Measurements from ENCODE around the gene S100A9.
"Not testable (repeated sequence)": the region's sequence is repeated elsewhere in the genome, so short reads cannot be mapped to it uniquely, and the experiment has no call there.

The S100A9 gene

DNA sequence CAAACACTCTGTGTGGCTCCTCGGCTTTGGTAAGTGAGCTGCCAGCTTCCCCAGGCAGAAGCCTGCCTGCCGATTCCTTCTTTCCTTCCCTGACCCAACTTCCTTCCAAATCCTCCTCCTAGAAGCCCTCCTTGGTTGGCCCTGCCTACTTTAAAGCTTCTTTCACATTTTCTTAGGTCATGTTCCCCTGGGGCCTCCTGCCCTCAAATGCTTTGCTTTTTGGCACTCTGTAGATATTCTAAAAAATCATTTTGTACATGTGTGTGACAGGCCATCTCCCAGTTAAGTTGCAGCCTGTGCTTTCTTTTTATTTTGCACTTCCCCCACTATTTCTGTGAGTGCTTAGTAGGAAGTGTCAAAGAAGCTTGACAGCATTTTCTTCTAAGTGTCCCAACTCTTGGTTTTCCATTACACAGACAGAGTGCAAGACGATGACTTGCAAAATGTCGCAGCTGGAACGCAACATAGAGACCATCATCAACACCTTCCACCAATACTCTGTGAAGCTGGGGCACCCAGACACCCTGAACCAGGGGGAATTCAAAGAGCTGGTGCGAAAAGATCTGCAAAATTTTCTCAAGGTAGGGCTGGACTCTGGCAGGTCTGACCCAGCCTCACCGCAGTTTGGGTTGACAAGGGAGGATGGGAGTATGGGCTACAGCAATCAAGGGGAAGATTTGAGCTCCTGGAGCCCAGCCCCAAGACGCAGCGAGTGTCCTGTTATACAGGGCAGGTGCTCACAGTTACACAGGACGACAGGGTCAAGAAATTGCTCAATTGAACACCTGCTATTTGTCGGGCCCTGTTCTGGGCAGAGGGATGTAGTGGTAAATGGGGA is at the start of gene S100A9:
S100A9 (plus strand) TSS at position 2 of the 838 bp plus-strand sequence; CDS start at position 432, 430 bp downstream.
- DNase-seq (ENCODE audit: low read depth) = no peak

DNA sequence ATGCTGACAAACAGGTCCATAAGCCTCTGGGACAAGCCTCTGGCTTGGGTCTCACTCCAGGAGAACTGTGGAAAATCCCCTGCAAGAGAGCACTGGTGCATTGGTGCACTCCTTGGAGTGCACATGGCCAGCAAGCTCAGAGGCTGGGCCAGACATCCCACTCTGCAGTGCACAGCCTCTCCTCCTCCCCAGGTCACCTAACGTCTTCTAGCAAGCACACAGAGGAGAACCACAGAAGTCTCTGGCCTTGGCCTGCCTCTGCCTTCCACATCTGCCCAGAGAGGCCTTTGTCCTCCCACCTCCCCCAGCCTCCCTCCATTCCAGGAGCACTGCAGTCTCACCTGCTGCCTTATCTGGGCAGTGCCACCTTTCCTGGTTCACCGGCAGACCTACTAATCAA is 49.1 kb upstream of the S100A9 start:
- DNase-seq (ENCODE audit: low read depth) = no peak

DNA sequence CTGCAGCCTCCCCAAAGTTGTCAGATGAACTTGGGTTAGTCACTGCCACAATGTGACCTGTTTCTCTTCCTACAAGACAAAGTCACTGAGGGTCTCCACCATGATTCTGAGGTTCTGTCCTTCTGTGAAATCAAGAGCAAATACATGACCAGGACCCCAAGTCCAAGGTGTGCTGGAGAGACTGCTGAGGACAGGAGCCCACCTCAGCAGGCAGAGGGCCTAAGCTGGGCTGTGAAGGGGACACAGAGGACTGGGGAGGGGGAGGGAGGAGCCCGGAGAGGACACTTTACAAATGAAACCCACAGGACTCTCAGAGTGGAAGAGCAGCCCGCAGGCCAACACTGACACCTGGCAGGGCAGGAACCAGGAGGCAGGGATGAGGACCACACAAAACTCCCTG is 48.2 kb upstream of the S100A9 start:
- DNase-seq (ENCODE audit: low read depth) = no peak

DNA sequence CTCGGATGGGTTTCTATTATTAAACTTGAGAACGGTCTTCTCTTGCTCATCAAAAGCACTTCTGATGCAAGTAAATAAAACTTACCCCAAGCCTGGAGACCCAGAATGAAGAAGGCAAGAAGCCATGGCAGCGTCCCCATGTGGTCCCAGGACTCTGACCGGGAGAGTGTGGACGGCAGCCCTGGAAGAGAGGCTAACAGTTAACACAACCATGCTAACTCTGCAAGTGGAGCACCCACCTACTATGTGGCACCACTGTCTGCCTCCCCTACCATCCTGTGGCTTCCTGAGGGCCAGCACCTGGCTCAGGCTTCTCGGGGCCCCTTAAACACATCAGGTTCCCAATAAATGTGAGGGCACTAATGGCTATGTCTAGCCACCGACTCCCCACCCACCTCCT is 47.1 kb upstream of the S100A9 start:
- no peak for DNase-seq (ENCODE audit: low read depth)

DNA sequence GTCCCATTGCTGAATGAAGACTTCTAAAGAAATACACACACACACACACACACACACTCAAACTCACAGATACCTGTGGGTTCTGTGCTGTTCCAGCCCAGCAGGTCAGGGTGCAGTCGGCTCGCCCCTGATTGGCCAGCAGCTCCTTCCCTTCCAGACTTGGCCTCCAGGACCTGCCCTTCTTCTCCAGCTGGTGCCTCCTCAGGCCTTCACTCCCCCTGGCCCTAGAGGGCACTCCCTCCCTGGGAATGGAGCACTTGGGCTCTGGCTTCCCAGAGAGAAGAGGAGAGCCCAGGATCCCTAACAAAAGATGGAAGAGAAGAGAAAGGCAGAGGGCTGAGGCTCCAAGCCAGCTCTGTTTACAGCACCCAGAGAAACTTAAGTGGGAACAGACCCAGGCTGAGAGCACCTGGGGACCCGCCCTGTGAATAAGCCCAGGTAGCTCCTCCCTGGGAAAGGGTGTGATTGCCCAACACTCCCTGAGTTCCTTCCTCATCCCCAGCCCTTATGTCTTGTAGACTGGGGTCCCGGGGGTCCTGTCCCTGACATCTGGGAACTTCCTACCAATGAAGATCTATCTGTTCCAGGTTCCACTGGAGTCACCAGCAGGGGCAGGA is 45.0 kb upstream of the S100A9 start, which contains the start of gene PGLYRP3:
PGLYRP3 (minus strand) TSS at position 383 of the 617 bp plus-strand sequence. CDS start 2,287 bp downstream, outside the sequence.
- DNase-seq (ENCODE audit: low read depth) = no peak

DNA sequence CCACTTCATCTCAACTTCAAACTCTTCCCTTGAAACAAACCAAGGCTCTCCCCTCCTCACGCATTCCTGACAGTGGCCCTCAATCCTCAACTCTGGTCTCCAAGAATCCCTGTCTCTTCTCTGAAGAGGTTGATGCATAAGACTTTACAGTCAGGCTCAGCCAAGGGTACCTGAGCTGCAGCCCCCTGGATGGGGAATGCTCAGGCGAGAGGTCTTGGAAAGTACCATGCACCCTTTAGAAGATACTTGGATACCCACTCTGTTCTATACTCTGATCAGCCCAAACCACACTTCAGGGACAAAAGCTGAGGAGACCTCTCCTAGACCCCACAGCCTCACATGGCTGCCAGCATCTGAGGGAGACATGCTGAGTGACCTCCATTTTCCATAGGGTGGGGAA is 44.4 kb upstream of the S100A9 start:
- DNase-seq (ENCODE audit: low read depth) = no peak

DNA sequence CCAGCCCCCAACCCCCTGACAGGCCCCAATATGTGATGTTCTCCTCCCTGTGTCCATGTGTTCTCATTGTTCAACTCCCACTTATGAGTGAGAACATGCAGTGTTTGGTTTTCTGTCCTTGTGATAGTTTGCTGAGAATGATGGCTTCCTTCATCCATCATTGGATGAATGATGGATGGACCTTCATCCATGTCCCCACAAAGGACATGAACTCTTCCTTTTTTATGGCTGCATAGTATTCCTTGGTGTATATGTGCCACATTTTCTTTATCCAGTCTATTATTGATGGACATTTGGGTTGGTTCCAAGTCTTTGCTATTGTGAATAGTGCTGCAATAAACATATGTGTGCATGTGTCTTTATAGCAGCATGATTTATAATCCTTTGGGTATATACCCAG is 43.3 kb upstream of the S100A9 start:
- DNase-seq (ENCODE audit: low read depth) = not testable (repeated sequence)

DNA sequence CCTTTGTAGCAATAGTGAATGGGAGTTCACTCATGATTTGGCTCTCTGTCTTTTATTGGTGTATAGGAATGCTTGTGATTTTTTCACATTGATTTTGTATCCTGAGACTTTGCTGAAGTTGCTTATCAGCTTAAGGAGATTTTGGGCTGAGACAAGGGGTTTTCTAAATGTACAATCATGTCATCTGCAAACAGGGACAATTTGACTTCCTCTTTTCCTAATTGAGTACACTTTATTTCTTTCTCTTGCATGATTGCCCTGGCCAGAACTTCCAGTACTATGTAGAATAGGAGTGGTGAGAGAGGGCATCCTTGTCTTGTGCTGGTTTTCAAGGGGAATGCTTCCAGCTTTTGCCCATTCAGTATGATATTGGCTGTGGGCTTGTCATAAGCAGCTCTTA is 41.6 kb upstream of the S100A9 start:
- not testable (repeated sequence) for DNase-seq (ENCODE audit: low read depth)

DNA sequence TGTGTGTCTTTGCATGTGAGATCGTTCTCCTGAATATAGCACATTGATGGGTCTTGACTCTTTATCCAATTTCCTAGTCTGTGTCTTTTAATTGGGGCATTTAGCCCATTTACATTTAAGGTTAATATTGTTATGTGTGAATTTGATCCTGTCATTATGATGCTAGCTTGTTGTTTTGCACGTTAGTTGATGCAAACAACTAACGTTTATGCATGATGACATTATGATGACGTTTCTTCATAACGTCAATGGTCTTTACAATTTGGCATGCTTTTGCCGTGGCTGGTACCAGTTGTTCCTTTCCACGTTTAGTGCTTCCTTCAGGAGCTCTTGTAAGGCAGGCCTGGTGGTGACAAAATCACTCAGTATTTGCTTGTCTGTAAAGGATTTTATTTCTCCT is 39.5 kb upstream of the S100A9 start:
- DNase-seq (ENCODE audit: low read depth) = not testable (repeated sequence)

DNA sequence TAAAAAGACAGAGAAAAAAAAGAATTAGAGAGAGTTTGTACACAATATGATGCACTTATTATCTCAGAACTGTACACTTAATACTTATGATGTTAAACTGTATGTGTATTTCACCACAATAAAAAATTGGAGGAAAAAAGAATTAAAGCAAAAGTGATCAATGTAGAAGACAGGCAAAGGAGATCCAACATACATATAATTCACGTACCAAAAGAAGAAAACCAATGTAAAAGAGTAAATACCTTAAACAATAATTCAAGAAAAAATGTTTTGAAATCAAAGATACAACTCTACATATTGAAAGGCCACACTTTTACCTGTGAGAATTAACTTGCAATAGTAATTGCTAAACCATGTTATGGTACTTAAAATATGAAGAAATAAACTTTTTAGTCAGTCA is 35.1 kb upstream of the S100A9 start:
- no peak for DNase-seq (ENCODE audit: low read depth)

DNA sequence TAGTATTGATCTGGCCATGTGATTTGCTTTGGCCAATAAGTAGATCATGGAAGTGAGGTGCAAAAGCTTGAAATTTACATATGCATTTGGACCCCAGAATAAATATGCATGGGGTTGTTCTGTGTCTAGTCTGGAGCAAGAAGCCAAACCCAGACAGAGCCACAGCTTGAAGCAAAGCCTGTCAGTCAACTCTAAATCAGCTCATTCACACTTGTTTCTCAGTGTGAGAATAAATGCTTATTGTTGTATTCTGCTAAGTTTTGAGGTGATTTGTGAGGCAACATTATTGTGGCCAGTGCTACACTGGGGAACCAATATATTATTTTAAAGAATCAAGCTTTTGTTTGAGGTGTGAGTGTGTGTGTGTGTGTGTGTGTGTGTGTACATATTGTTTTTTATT is 32.7 kb upstream of the S100A9 start:
- no peak for DNase-seq (ENCODE audit: low read depth)

DNA sequence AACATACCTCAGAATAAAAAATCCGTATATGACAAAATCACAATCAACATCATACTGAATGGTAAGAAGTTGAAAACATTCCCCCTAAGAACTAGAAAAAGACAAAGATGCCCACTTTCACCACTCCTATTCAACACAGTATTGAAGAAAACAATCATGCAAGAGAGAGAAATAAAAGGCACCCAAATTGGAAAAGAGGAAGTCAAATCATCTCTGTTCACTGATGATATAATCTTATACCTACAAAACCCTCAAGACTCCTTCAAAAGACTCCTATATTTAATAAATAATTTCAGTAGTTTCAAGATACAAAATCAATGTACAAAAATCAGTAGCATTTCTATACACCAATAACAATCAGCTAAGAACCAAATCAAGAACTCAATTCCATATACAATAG is 23.8 kb upstream of the S100A9 start:
- DNase-seq (ENCODE audit: low read depth) = no peak

DNA sequence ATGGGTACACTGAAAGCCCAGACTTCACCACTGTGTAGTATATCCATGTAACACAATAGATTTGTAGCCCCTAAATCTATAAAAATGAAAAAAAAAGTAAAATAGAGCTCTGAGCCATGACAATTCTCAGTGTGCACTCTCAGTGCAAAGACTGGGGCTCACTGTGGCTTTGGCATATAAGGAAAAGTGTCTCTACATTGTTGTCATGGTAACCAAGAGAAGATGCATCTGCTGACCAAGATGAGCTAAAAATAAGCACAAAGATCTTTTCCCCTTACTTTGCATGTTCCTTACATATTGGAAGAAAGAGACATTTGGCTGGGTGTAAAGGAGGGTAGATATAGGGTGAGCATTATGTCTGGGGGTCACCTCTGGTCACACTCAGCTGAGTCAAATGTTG is 21.0 kb upstream of the S100A9 start:
- no peak for DNase-seq (ENCODE audit: low read depth)

DNA sequence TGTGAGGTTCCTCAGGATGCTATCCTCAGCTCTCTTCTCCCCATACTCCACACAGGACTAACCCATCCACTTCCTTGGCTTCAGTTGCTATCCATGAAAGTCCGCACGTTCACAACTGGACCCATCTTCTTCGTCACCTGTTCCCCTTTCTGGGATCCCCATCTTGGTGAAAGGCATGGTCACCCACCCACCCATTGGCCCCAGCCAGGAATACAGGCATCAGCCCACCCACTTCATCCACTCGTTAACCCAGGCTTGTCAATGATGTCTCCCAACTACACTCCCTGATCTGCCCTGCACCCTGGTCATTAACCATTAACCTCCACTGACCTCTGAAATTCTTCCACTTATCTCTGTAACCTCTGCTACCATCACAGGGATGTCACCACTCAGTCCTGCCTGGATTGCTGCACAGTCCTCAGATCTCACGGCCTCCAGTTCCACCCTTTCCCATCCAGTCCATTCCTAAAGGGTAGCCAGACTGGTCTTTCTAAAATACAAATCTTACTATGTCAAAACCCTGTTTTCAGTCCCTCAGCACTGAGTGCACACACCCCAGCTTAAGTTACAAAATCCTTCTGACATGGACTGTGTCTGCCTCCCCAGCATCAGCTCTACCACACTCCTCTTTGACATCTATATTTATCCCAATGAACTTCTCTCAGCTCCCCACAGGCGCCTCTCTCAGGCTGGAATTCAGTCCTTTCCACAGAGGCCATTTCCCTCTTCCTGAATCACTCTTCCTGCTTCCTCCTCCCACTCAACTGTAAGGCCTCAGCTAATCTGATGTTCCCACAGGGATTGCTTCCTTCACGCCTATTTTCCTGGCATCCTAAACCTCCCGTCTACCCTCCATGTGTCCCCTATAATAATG is 19.4 kb upstream of the S100A9 start:
- DNase-seq (ENCODE audit: low read depth) = no peak

DNA sequence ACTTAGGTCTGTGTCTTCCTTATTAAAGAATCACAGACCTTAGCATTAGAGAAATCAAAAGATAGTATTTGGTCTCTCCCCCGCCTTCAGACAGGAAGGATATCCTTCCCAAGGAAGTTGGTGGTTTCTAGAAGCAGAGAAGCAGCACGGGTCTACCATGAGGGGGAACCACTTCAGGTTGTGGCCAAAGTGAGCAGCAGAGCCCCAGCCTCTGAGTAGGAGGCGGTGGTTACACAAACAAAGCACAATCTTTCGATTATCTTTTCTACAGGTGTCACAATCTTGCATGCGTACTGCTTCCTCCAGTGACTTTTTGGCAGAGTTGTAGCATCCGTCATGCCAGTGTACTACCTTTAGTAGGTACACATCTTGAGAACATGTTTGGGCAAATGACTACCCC is 17.9 kb upstream of the S100A9 start:
- DNase-seq (ENCODE audit: low read depth) = no peak

DNA sequence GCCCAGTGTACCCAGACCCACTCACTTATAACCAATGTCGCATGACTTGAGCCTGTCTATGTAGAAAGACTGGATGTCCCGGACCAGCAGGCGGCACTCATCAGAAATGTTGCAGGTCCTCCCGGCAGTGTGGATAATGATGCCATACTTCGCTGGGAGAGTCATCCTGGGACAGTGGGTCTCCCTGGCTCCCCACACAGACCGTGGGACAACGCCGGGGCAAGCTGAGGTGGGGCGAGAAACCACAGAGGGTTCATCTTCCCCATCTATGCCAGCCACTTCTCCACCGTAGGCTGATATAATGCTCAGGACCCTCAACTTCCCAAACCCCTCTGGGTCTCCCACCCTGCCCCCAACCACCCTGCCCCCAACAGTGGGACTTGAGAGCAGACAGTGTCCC is 17.3 kb upstream of the S100A9 start:
- no peak for DNase-seq (ENCODE audit: low read depth)

DNA sequence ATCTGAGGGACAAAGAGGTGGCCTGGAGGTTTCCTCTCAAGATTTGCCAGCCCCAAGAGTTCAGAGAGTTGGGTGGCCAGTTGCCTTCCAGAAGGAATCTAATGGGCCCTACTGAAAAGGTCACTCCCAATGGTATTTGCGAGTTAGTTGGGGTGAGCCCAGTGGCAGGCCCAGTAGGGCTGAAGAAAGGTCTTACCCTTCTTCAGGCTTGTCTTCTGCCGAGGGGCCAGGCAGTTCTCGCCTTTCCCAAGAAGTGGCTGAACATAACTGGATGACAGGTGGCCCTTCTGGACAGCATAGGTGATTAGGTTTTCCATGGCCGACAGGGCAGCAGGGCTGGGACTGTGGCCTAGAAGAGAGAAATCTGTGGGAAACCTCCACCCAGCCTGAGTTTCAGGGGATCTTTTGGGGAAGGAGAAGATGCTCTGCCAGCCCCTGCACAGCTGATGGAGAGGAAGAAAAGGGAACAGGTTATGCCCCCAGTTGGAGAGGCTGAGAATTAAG is 16.2 kb upstream of the S100A9 start:
- no peak for DNase-seq (ENCODE audit: low read depth)

DNA sequence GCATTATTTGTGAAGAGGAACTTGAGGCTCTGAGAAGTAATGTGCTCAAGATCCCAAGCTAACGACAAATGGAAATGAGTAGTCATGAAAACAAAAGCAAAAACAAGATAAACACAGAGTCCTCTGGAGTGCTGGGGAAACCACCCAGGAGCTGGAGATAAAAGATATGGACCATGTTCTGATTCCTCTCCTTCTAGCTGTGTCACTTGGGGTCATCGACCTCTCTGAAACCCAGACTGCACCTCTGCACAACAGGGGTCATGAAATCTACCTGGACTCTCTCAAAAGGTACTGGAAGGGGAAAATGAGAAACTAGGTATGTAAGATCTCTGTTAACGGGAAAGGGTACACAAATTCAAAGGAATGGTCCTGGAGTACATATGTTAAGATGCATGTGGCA is 15.5 kb upstream of the S100A9 start:
- no peak for DNase-seq (ENCODE audit: low read depth)

DNA sequence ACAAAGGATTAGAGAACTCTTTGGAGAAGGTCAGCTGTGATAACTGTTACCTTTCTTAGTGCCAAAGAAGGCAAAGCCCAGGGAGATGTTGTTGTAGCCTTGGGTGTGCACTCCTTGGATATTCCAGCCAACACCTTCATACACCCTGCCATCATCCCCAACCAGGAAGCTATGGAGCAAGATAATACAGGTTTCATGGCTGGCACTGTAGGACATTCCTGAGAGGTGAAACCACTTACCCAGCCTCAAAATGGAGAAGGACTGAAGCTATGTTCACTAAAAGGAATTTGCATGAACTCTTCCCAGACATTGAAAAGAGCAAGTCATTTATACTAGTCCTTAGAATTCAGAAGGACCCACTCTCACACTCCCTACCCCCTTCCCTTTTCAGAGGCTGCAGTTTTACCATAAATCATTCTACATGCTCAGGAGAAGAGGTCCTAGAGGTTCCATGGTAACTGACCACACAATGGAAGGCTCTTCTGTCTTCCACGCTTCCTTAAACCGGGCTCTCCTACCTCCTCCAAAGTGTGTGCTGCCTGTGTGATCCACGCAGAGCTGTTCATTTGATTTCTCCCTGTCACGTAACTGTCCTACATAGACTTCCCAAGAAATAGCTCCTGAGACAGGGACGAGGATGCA is 14.5 kb upstream of the S100A9 start:
- no peak for DNase-seq (ENCODE audit: low read depth)

DNA sequence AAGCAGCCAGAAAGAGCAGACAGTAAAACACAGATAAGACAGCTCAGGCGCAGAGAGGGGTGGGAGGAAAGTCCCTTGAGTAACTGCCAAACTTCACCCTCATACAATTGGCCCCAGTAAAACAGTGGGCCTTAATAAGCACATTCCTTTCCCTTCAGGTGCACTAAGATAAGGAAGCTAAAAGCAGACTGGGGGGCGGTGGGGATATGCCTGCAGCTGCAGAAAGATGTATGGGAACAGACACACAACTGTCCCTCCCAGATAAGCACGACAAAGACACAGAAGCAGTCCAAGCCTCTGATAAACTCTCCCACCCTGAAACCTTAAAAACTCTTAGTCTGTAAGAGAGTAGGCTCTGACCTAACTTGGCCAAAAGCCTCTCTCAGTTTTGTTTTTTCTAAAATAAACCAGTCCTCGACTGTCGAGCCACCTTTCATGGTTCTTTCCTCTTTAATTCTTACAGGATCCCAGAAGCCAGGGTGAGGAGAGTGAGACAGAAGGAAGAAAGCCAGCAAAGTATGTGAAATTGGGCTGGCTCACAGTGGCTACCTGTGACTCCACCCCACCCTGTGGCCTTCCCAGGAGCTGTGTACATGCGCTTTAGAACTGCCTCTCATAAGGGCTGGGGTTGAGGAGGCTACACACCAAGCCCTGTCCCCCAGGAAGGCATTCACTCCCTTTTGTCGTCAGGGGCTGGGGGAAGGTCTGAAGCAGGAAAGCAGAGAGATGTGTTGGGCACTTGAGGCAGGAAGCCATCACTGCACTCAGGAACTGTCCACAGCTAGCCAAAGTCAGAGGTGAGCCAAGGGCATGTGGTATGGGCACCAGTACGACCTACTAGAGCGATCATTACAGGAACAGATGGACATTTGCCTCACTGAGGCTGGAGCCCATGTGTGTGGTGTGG is 13.6 kb upstream of the S100A9 start:
- no peak for DNase-seq (ENCODE audit: low read depth)

DNA sequence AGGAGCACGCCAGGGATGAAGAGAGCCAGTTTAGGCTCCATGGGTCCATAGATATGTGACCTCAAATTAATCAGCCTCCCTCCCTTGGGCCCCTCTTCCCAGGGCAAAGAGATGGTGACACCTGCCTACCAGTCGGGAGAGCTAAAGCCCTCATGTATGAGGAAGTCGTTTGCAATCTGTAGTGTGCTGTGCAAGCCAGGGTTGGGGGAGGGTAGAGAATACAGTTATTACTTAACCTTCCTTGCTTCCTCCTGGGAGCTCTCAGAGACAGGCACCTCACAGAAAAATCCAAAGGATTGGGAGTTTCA is 13.0 kb upstream of the S100A9 start:
- DNase-seq (ENCODE audit: low read depth) = no peak

All from activated T-cell treated with anti-CD3 and anti-CD28 coated beads for 24 hours (primary cell).